Right lobe of liver (tissue), 6 donors: ENCODE results near the gene WDR53. TPM values are rescaled to one million over a fixed set of nuclear protein-coding genes. Genes with fewer than 3 reads are reported as not detected.

Source experiments
- ATAC-seq, 4 donors: fragments of 200-7000 bp; cut with Tn5 transposase; one replicate each; pipeline ENCODE4 v1.9.1; 2020; ENCODE audit warnings: mild to moderate bottlenecking in 4 of 4, moderate library complexity in 4 of 4
- DNase-seq, 3 donors: peaks; one replicate each; pipeline ENCODE4 v3.0.0-alpha.2; 2020
- H3K27ac ChIP-seq, 3 donors: fragments of 200-600 bp; one replicate each; pipeline ENCODE4 v1.8.0; 2022
- H3K27me3 ChIP-seq, 2 donors: fragments of 200-600 bp; one replicate each; pipeline ENCODE4 v1.8.0; 2022
- H3K36me3 ChIP-seq, 4 donors: fragments of 200-600 bp; sonication (generic) in 1 of 4; one replicate each; pipeline versions ENCODE4 v1.5.1 to v1.8.0; 2017 to 2022; ENCODE audit warnings: control low read depth in 1 of 4
- H3K4me1 ChIP-seq, 4 donors: fragments of 200-600 bp; sonication (generic) in 1 of 4; one replicate each; pipeline versions ENCODE4 v1.5.1 to v1.8.0; 2017 to 2022; ENCODE audit warnings: control low read depth in 1 of 4
- H3K4me3 ChIP-seq, 3 donors: fragments of 200-600 bp; one replicate each; pipeline ENCODE4 v1.8.0; 2022
- H3K9me3 ChIP-seq, 4 donors: fragments of 200-600 bp; sonication (generic) in 1 of 4; one replicate each; pipeline versions ENCODE4 v1.5.1 to v1.8.0; 2017 to 2022; ENCODE audit warnings: control low read depth in 1 of 4
- CTCF ChIP-seq, 4 donors: fragments of 200-600 bp in 3 of 4; fragments of 450-650 bp in 1 of 4; IDR thresholded peaks; one replicate each; pipeline versions ENCODE4 v1.5.1 to v1.8.0; 2016 to 2022; ENCODE audit warnings: antibody characterized with exemption in 4 of 4, mild to moderate bottlenecking in 2 of 4
- POLR2A ChIP-seq: fragments of 450-650 bp; IDR thresholded peaks from one replicate; pipeline ENCODE4 v1.6.1; 2017; ENCODE audit warnings: antibody characterized with exemption, mild to moderate bottlenecking
- WGBS: methylation state at CpG from one replicate; pipeline ENCODE4 v1.1.6; 2018; ENCODE audit warnings: low coverage, low lambda C conversion rate; ENCODE audit not compliant: insufficient coverage; ENCODE audit errors: missing lambda C conversion rate; 5-methylcytosine and 5-hydroxymethylcytosine counted together
- intact Hi-C, 2 donors: fragments of 100-400 bp; cut with DNase I; formaldehyde crosslinking; loops; one replicate each; pipeline versions ENCODE4 v1.11.2 to v1.14.1; 2022
- small RNA-seq, 2 experiments: library from RNA; depleted of rRNA; stranded (forward); fragments of <200 nt; gene quantifications; one replicate each; pipeline ENCODE3, GENCODE V24; 2016
- total RNA-seq, 6 experiments: library from RNA; depleted of rRNA in 2 of 6; stranded (reverse); fragments of >200 nt in 2 of 6; fragmentation: NEBNext Ultra II Directional in 3 of 6; extraction: Animal tissue kit (Norgen Biotek cat#: 25700) in 3 of 6; gene quantifications; one replicate each; pipeline versions ENCODE4 v1.1.0 to v1.2.4, GENCODE V29; 2016 to 2023
- donor health status: DM: no; HTN: yes; CAD: no.
- donor health status: DM: no; HTN: no; CAD: no.
- donor health status: DM: no; HTN: no; CAD: no.
- donor health status: DM: no; HTN: yes; CAD: no.
- donor health status: DM: no; HTN: yes; CAD: no.

The WDR53 gene
- total RNA-seq, 6 experiments from 2014 or later, result 1.5 to 5.8 (median 4.3) TPM

- intact Hi-C loops, result no loop called here
- Histone ChIP-seq H3K36me3 (no peaks in the 10 kb centered on the region), H3K4me3 (no peak overlapping the region), H3K27me3 (no peaks in the 10 kb centered on the region), H3K9me3 (no peaks in the 10 kb centered on the region), H3K27ac (no peak overlapping the region), H3K4me1 (peaks cover 0 to 5% (median 0%) of the 10 kb centered on the region in 4 donors)
- TF ChIP-seq CTCF (IDR thresholded peaks at IDR 0.05) (no peak), POLR2A (no peak)
- DNase-seq (no peak), ATAC-seq (no peak)
- 57% methylated on average over 7 of the region's 8 CpGs for WGBS
These were observed 61.7 kb downstream of the WDR53 start for GRCh38 chr3:196506687-196507086.

GRCh38 chr3:196504556-196504955 is 63.8 kb downstream of the WDR53 start:
- ATAC-seq, result no peak
- intact Hi-C loops, result no loop called here
- H3K4me1 ChIP-seq, result peaks cover 0 to 13% (median 0%) of the 10 kb centered on the region in 4 donors

More at GRCh38 chr3:196504556-196504955, 63.8 kb downstream of the WDR53 start:
- no peak for TF ChIP-seq CTCF (IDR thresholded peaks at IDR 0.05)
- TF ChIP-seq POLR2A, result no peak
- WGBS, result 100% methylated on average over 4 of the region's 6 CpGs
- H3K27ac ChIP-seq, result no peak overlapping the region
- H3K36me3 ChIP-seq, result no peaks in the 10 kb centered on the region
- H3K27me3 ChIP-seq, result no peaks in the 10 kb centered on the region
- DNase-seq, result no peak
- no peak overlapping the region for H3K4me3 ChIP-seq
- H3K9me3 ChIP-seq, result no peaks in the 10 kb centered on the region

Small RNA genes within 50 kb of the gene (small RNA-seq; reads per million reads assigned to genes)
- gene RPS29P3, result 0 reads per million in 2 experiments

Other genes with a start within 250 kb of the WDR53 start
- 1 to 10 TPM in 1 of 6 experiments, under 1 TPM in 1, not detected in 4; 0.59 to 1.7 TPM for gene TM4SF19, start 230.2 kb downstream of the WDR53 start, total RNA-seq
- gene UBXN7, start 136.1 kb downstream of the WDR53 start, total RNA-seq, result 10 to 100 TPM in 4 of 6 experiments, 1 to 10 TPM in 2; 4.9 to 22.3 (median 19.1) TPM
- gene RNF168, start 64.8 kb downstream of the WDR53 start, total RNA-seq, result 10 to 100 TPM in 3 of 6 experiments, 1 to 10 TPM in 3; 7.5 to 14.2 (median 11.4) TPM
- not detected for gene SMCO1, start 53.2 kb downstream of the WDR53 start, total RNA-seq
- 1 to 10 TPM; 3.8 to 5.5 (median 4.4) TPM for gene FBXO45, start 106 bp upstream of the WDR53 start, total RNA-seq
- 1 to 10 TPM; 1.2 to 4.0 (median 2.1) TPM for gene NRROS, start 71.1 kb upstream of the WDR53 start, total RNA-seq
- gene CEP19, start 143.7 kb upstream of the WDR53 start, total RNA-seq, result under 1 TPM; 0.37 to 0.99 (median 0.51) TPM
- 10 to 100 TPM in 2 of 6 experiments, 1 to 10 TPM in 4; 6.4 to 17.0 (median 7.2) TPM for gene PIGX, start 143.8 kb upstream of the WDR53 start, total RNA-seq
- 10 to 100 TPM; 35.7 to 59.6 (median 42.0) TPM for gene PAK2, start 171.3 kb upstream of the WDR53 start, total RNA-seq